Tibial artery (tissue), 4 donors: ENCODE data around the gene SIGLEC5.

Experiments used
- DNase-seq, 2 donors: peaks; one replicate each; pipeline ENCODE4 v3.0.0-alpha.2; 2019
- H3K27ac ChIP-seq, 2 donors: fragments of 200-600 bp; sonication (generic) in 1 of 2; 1 replicate in 1 of 2; 2 replicates in 1 of 2; pipeline ENCODE4 v1.5.1; 2018 to 2019; ENCODE audit warnings: mild to moderate bottlenecking in 1 of 2
- H3K27me3 ChIP-seq, 2 donors: fragments of 200-600 bp; sonication (generic) in 1 of 2; one replicate each; pipeline versions ENCODE4 v1.5.1 to v1.6.0; 2016 to 2019
- H3K36me3 ChIP-seq, 3 donors: fragments of 200-600 bp; sonication (generic) in 2 of 3; one replicate each; pipeline ENCODE4 v1.5.1; 2016 to 2019; ENCODE audit warnings: mild to moderate bottlenecking in 2 of 3
- H3K4me1 ChIP-seq, 4 donors: fragments of 200-600 bp; sonication (generic) in 2 of 4; 1 replicate in 3 of 4; 2 replicates in 1 of 4; pipeline ENCODE4 v1.5.1; 2016 to 2019
- H3K4me3 ChIP-seq, 2 donors: fragments of 200-600 bp; sonication (generic) in 1 of 2; 1 replicate in 1 of 2; 2 replicates in 1 of 2; pipeline ENCODE4 v1.5.1; 2018 to 2019; ENCODE audit warnings: mild to moderate bottlenecking in 2 of 2
- H3K9me3 ChIP-seq, 3 donors: fragments of 200-600 bp; sonication (generic) in 1 of 3; one replicate each; pipeline ENCODE4 v1.5.1; 2016 to 2019
- intact Hi-C: fragments of 100-400 bp; cut with DNase I; formaldehyde crosslinking; loops from one replicate; pipeline ENCODE4 v1.15.0; 2023; ENCODE audit warnings: low total_unique reads
- TF ChIP-seq, protein P1 (sequence below), 2 experiments: fragments of 200-600 bp in 1 of 2; fragments of 450-650 bp in 1 of 2; IDR thresholded peaks; one replicate each; pipeline ENCODE4 v1.5.1; 2017 to 2019; ENCODE audit warnings: antibody characterized with exemption in 2 of 2, mild to moderate bottlenecking in 1 of 2, moderate library complexity in 1 of 2

SIGLEC5 gene

DNA sequence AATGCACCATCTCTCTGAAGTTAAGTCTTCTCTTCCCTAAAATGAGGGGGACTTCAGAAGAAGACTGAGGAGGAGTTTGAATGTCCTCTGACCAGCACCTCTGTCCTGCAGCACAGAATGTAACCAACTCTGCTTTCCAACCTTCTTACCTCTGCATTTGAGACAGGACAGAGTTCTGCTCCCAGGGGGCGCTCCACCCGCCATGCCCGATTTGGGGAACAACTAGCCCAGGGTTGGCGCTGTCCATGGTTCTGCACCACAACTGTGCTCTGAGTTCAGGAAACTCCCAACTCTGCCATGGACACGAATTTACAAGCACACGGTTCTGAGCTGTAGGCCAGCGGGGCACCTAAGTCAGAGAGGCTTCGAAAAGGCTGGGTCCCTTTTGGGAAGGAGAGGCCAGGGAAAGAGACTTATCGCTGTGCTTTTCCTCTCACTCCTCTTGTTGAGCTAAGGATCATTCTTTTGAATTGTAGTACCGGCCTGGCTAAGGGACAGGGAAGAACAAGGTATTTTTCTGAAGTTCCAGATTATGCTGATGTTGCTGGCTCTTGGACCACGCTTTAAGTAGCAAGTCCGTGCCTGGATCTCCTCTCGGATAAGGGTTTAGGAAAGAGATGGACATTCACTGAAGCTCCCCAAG is 22.2 kb downstream of the SIGLEC5 start:
- no peak overlapping the region for H3K27ac ChIP-seq
- H3K9me3 ChIP-seq, result no peaks in the 10 kb centered on the region
- no peaks in the 10 kb centered on the region for H3K4me1 ChIP-seq
- TF ChIP-seq, protein P1, sequence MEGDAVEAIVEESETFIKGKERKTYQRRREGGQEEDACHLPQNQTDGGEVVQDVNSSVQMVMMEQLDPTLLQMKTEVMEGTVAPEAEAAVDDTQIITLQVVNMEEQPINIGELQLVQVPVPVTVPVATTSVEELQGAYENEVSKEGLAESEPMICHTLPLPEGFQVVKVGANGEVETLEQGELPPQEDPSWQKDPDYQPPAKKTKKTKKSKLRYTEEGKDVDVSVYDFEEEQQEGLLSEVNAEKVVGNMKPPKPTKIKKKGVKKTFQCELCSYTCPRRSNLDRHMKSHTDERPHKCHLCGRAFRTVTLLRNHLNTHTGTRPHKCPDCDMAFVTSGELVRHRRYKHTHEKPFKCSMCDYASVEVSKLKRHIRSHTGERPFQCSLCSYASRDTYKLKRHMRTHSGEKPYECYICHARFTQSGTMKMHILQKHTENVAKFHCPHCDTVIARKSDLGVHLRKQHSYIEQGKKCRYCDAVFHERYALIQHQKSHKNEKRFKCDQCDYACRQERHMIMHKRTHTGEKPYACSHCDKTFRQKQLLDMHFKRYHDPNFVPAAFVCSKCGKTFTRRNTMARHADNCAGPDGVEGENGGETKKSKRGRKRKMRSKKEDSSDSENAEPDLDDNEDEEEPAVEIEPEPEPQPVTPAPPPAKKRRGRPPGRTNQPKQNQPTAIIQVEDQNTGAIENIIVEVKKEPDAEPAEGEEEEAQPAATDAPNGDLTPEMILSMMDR (IDR thresholded peaks at IDR 0.05), result peak; percentile 18 to 23
- no peaks in the 10 kb centered on the region for H3K36me3 ChIP-seq
- peak; percentile 76 to 78 for DNase-seq
- no peak overlapping the region for H3K4me3 ChIP-seq
- intact Hi-C loops, result no loop called here
- peaks cover 0 to 9% of the 10 kb centered on the region in 2 donors for H3K27me3 ChIP-seq

DNA sequence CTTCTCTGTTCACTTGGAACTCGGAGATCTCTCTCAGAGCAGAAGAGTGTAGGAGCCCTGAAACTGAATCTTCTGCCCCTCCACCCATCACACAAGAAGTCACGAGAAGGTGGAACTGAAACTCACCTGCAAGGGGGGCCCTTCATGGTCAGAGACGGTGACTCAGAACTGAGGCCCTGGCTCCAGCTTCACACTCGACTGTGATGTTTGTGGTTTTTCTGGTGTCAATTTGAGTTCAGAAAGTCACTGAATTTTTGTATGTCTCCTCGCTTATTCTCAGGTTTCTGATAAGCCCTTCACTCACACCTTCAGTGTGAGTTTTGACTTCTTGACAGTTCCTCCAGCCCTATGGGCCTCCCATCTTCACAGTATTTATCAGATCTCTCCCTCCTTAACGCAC is 23.1 kb downstream of the SIGLEC5 start:
- no peaks in the 10 kb centered on the region for H3K36me3 ChIP-seq
- H3K27me3 ChIP-seq, result peaks cover 0 to under 1% of the 10 kb centered on the region in 2 donors
- no peaks in the 10 kb centered on the region for H3K4me1 ChIP-seq
- no peaks in the 10 kb centered on the region for H3K9me3 ChIP-seq
- H3K4me3 ChIP-seq, result no peak overlapping the region
- H3K27ac ChIP-seq, result no peak overlapping the region
- DNase-seq, result no peak
- intact Hi-C loops, result no loop called here
- TF ChIP-seq, protein P1 (IDR thresholded peaks at IDR 0.05), result no peak

DNA sequence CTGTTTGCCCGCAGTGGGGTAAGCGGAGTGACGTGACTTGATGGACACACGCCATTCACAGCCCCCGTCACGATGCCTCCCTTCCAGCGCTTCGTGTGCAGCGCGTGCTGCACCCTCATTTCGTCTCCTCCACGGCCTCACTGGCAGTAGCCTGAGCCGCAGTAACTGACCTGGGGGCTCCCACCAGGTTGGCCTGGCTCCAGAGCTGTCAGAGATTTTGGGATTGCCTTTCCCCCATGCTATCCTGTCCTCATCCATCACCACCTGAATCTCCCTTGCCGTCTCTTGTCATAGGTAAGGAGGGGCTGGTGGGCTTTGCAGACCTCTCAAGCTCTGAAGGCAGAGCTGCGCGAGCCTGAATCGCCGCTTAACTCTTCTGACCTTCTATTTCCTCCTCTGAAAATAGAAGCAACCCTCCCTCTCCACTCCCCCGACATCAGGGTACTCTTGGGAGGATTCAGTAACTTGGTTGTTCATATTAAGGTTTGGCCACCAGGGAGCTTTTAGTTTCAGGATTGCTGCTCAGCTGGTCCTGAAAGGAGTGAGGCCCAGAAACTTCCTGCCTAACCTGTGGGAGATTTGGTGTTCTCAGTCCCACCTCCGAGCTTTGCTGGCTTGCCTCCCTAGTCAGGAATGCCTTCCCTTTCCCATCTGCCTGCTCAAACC is 27.9 kb downstream of the SIGLEC5 start:
- peaks cover 0 to 38% of the 10 kb centered on the region in 2 donors for H3K27me3 ChIP-seq
- intact Hi-C loops, result no loop called here
- H3K27ac ChIP-seq, result no peak overlapping the region
- no peaks in the 10 kb centered on the region for H3K9me3 ChIP-seq
- TF ChIP-seq, protein P1 (IDR thresholded peaks at IDR 0.05), result no peak
- H3K36me3 ChIP-seq, result no peaks in the 10 kb centered on the region
- H3K4me3 ChIP-seq, result no peak overlapping the region
- no peak for DNase-seq
- no peaks in the 10 kb centered on the region for H3K4me1 ChIP-seq

DNA sequence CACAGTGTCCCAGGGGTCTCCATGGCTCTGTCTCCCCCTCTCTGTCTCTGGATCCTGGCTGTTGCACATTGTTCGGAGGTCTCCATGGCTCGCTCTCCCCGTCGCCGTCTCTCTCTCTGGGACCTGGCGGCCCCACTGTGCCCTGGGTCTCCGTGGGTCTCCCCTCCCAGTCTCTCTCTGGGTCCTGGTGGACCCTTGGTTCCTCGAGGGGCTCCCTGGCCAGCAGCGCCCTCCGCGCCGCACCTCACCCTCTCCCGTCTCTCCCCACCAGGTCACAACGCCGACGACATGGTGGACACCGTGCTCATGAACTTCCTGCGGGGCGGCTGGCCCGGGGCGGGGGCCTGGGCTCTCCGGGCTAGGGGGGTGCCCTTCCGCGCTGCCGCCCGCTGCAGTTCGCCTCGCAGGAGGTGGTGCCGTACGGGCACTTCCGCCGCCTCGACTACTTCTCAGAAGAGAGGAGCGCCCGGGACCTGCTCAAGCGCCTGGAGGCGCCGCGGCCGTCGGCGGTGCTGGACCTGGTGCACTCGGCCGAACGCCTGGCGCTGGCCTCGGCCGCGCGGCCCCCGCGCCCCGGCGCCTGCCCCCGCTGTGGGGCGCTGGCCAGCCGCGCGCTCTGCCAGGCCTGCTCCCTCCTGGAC is 29.1 kb downstream of the SIGLEC5 start:
- Histone ChIP-seq H3K4me1 (no peaks in the 10 kb centered on the region), H3K27me3 (peaks cover 0 to 38% of the 10 kb centered on the region in 2 donors), H3K27ac (no peak overlapping the region), H3K4me3 (no peak overlapping the region), H3K9me3 (no peaks in the 10 kb centered on the region), H3K36me3 (no peaks in the 10 kb centered on the region)
- intact Hi-C loops, result no loop called here
- DNase-seq, result no peak
- TF ChIP-seq, protein P1 (IDR thresholded peaks at IDR 0.05), result no peak

DNA sequence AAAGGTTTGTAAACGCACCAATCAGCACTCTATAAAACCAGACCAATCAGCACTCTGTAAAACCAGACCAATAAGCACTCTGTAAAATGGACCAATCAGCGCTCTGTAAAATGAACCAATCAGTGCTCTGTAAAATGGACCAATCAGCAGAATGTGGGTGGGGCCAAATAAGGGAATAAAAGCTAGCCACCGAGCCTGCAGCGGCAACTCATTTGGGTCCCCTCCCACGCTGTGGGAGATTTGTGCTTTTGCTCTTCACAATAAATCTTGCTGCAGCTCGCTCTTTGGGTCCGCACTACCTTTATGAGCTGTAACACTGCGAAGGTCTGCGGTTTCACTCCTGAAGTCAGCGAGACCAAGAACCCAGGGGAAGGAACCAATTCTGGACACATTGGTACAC is 31.1 kb downstream of the SIGLEC5 start:
- TF ChIP-seq, protein P1 (IDR thresholded peaks at IDR 0.05), result no peak
- Histone ChIP-seq H3K27me3 (peaks cover 0 to 38% of the 10 kb centered on the region in 2 donors), H3K36me3 (no peaks in the 10 kb centered on the region), H3K4me1 (peaks cover 0 to 8% (median 5%) of the 10 kb centered on the region in 4 donors), H3K27ac (no peak overlapping the region), H3K9me3 (no peaks in the 10 kb centered on the region), H3K4me3 (no peak overlapping the region)
- no peak for DNase-seq
- intact Hi-C loops, result loop anchor here (10.0 kb wide), 1 partner anchor 264 kb away; no protein-coding TSS in a partner anchor
